Lower leg skin (tissue), 3 donors: ENCODE results near the gene TESK1.
"Not testable (repeated sequence)": the region's sequence is repeated elsewhere in the genome, so short reads cannot be mapped to it uniquely, and the experiment has no call there.

Experiments
- POLR2A ChIP-seq, 2 donors: fragments of 450-650 bp; IDR thresholded peaks; one replicate each; pipeline ENCODE4 v1.6.1; 2016 to 2017; ENCODE audit warnings: antibody characterized with exemption in 2 of 2, mild to moderate bottlenecking in 1 of 2, moderate library complexity in 1 of 2
- TF ChIP-seq, protein P1 (sequence below), 3 donors: fragments of 450-650 bp; IDR thresholded peaks; one replicate each; pipeline ENCODE4 v1.5.1; 2016; ENCODE audit warnings: antibody characterized with exemption in 3 of 3, mild to moderate bottlenecking in 3 of 3, moderate library complexity in 2 of 3

DNA sequence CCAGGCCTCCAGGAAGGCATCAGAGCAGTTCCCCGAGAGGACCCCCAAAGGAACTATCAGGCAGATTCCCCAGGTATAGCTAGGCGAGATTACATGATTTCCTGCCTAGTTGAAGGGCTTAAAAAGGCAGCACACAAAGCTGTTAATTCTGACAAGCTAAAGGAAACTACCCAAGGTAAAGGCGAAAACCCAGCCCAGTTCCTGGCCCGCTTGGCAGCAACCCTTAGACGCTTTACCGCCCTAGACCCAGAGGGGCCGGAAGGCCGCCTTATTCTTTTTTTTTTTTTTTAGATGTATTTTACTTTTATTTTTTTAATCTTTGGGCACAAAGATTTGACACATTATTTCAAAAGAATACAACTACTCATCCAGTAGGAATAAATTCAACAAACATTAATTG, 33.7 kb downstream of the TESK1 start:
- TF ChIP-seq, protein P1, sequence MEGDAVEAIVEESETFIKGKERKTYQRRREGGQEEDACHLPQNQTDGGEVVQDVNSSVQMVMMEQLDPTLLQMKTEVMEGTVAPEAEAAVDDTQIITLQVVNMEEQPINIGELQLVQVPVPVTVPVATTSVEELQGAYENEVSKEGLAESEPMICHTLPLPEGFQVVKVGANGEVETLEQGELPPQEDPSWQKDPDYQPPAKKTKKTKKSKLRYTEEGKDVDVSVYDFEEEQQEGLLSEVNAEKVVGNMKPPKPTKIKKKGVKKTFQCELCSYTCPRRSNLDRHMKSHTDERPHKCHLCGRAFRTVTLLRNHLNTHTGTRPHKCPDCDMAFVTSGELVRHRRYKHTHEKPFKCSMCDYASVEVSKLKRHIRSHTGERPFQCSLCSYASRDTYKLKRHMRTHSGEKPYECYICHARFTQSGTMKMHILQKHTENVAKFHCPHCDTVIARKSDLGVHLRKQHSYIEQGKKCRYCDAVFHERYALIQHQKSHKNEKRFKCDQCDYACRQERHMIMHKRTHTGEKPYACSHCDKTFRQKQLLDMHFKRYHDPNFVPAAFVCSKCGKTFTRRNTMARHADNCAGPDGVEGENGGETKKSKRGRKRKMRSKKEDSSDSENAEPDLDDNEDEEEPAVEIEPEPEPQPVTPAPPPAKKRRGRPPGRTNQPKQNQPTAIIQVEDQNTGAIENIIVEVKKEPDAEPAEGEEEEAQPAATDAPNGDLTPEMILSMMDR (IDR thresholded peaks at IDR 0.05) = not testable (repeated sequence)
- not testable (repeated sequence) for TF ChIP-seq POLR2A (IDR thresholded peaks at IDR 0.05)
